HepG2 (cell line): ENCODE results near the gene SLC35A2. TPM values are rescaled to one million over a fixed set of nuclear protein-coding genes. Genes with fewer than 3 reads are reported as not detected.

Source experiments
- CBX5 ChIP-seq: sonication (generic); formaldehyde crosslinking; IDR thresholded peaks from 2 replicates; pipeline ENCODE4 v1.4.0; 2020; ENCODE audit warnings: missing genetic modification reagents, borderline replicate concordance
- HMGA1 ChIP-seq: sonication (generic); formaldehyde crosslinking; conservative IDR thresholded peaks from 2 replicates; pipeline ENCODE4 v1.4.0; 2020; ENCODE audit warnings: missing genetic modification reagents
- MAZ ChIP-seq, 2 experiments: sonication (generic) in 1 of 2; formaldehyde crosslinking in 1 of 2; IDR thresholded peaks; 2 replicates each; pipeline versions ENCODE4 v1.5.0 to v1.6.1; 2012 to 2020; ENCODE audit warnings: low read depth in 2 of 2, mild to moderate bottlenecking in 2 of 2, borderline replicate concordance in 1 of 2, improper control_type of control experiment in 1 of 2, low read length in 1 of 2, missing genetic modification reagents in 1 of 2, moderate library complexity in 1 of 2
- MED8 ChIP-seq: sonication (generic); formaldehyde crosslinking; IDR thresholded peaks from 2 replicates; pipeline ENCODE4 v1.8.1; 2023; ENCODE audit warnings: mild to moderate bottlenecking, missing genetic modification reagents; ENCODE audit not compliant: insufficient replicate concordance
- MEIS1 ChIP-seq: sonication (generic); formaldehyde crosslinking; IDR thresholded peaks from 2 replicates; pipeline ENCODE4 v1.9.0; 2021; ENCODE audit warnings: mild to moderate bottlenecking, missing genetic modification reagents, moderate library complexity, borderline replicate concordance
- MTF2 ChIP-seq: sonication (generic); formaldehyde crosslinking; IDR thresholded peaks from 2 replicates; pipeline ENCODE4 v1.5.0; 2020; ENCODE audit warnings: missing genetic modification reagents, borderline replicate concordance
- RBM22 ChIP-seq: fragments of 200-400 bp; formaldehyde crosslinking; optimal IDR thresholded peaks from 2 replicates; pipeline ENCODE3; 2017; ENCODE audit warnings: mild to moderate bottlenecking, low read length, moderate library complexity
- RFX5 ChIP-seq: IDR thresholded peaks from 2 replicates; pipeline ENCODE4 v1.6.1; 2011; ENCODE audit warnings: low read depth, low read length, improper control_type of control experiment
- TSC22D2 ChIP-seq: sonication (generic); formaldehyde crosslinking; IDR thresholded peaks from 2 replicates; pipeline ENCODE4 v1.5.1; 2020; ENCODE audit warnings: missing genetic modification reagents, mild to moderate bottlenecking, borderline replicate concordance
- ZMAT3 ChIP-seq: sonication (generic); formaldehyde crosslinking; conservative IDR thresholded peaks from 2 replicates; pipeline ENCODE4 v1.7.0; 2021; ENCODE audit warnings: missing genetic modification reagents
- ZNF124 ChIP-seq: sonication (generic); formaldehyde crosslinking; IDR thresholded peaks from 2 replicates; pipeline ENCODE4 v1.4.0; 2020; ENCODE audit warnings: missing genetic modification reagents
- ZNF441 ChIP-seq: sonication (generic); formaldehyde crosslinking; IDR thresholded peaks from 2 replicates; pipeline ENCODE4 v1.7.0; 2021; ENCODE audit warnings: missing genetic modification reagents, borderline replicate concordance
- polyA plus RNA-seq, 8 experiments: library from polyadenylated mRNA; depleted of rRNA in 3 of 8; stranded (reverse) in 7 of 8; unstranded in 1 of 8; fragments of >200 nt; fragmentation: Illumina TruSeq in 4 of 8; extraction: Trizol in 4 of 8; gene quantifications; 2 replicates each; pipeline versions ENCODE4 v1.2.1 to v1.2.3, GENCODE V29; 2011 to 2016; ENCODE audit warnings: low read depth in 4 of 8, missing spikeins in 1 of 8, mixed read lengths in 1 of 8; ENCODE audit not compliant: insufficient read depth in 1 of 8
- total RNA-seq, 5 experiments: library from RNA; depleted of rRNA; stranded (reverse); fragments of >200 nt; fragmentation: Illumina TruSeq; extraction: Trizol; gene quantifications; 2 replicates each; pipeline ENCODE4 v1.2.3, GENCODE V29; 2016; ENCODE audit warnings: low read depth in 1 of 5
- TF ChIP-seq, protein P1 (sequence below): sonication (generic); formaldehyde crosslinking; IDR thresholded peaks from 2 replicates; pipeline ENCODE4 v1.5.1; 2020; ENCODE audit warnings: mild to moderate bottlenecking, missing genetic modification reagents, borderline replicate concordance
- TF ChIP-seq, protein P2 (sequence below): IDR thresholded peaks from 2 replicates; pipeline ENCODE4 v1.6.1; 2016; ENCODE audit warnings: missing compliant biosample characterization, missing genetic modification reagents, borderline replicate concordance
- TF ChIP-seq, protein P3 (sequence below): sonication (generic); formaldehyde crosslinking; IDR thresholded peaks from 2 replicates; pipeline ENCODE4 v1.9.0; 2022; ENCODE audit warnings: low read depth, missing genetic modification reagents
- TF ChIP-seq, protein P4 (sequence below): sonication (generic); formaldehyde crosslinking; conservative IDR thresholded peaks from 2 replicates; pipeline ENCODE4 v1.8.0; 2022; ENCODE audit warnings: missing genetic modification reagents
- TF ChIP-seq, protein P5 (sequence below): IDR thresholded peaks from 2 replicates; pipeline ENCODE4 v1.6.1; 2012; ENCODE audit warnings: low read length, improper control_type of control experiment

The SLC35A2 gene
- total and polyA plus RNA-seq, 2 of the 13 experiments (the other 11 are each of a cell fraction or from before 2014, with no cell fraction given) = 32.1 to 40.8 TPM

DNA sequence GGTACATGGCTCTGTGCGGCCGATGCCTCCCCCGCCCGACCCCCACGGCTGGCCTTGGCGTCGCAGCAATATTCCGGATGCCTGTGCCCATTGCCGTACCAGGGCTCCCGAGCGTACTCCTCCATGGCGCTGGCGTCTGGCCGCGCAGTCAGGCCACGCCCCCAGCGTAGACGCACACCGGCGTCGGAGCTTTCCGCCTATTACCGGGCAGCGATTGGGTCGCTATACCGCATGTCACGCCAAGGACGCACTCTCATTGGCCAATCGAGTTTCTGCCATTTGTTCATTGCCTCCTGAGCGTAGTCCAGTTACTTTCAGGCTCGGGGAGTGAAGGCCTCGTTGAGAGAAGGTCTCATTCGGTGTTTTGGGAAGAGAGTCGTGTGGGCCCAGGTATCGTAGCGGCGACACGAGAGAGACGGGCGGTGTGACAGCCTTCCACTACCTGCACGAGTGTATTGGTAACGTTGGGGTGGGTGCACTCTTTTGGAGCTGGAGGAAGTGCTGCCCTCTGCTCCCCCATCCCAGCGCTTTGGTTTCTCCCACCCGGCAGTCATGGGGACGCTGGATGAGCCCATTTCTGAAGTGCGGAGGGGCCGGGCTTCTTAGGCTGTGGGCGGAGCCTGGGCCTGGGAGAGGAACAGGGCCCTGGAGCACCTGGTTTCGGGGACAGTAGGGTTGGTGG, 13.7 kb downstream of the SLC35A2 start, which contains the start of the genes PQBP1 and TIMM17B (continued):
- TF ChIP-seq RBM22 = no peak
- peak; percentile 45; the same call in 1 of the 2 replicates for TF ChIP-seq ZMAT3 (CRISPR knock-in tag)
- TF ChIP-seq, protein P1, sequence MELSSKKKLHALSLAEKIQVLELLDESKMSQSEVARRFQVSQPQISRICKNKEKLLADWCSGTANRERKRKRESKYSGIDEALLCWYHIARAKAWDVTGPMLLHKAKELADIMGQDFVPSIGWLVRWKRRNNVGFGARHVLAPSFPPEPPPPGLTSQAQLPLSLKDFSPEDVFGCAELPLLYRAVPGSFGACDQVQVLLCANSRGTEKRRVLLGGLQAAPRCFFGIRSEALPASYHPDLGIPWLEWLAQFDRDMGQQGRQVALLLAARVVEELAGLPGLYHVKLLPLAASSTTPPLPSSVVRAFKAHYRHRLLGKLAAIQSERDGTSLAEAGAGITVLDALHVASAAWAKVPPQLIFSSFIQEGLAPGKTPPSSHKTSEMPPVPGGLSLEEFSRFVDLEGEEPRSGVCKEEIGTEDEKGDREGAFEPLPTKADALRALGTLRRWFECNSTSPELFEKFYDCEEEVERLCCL (CRISPR knock-in tag) = no peak
- no peak for TF ChIP-seq CBX5 (CRISPR knock-in tag)
- no peak for TF ChIP-seq ZNF124 (CRISPR knock-in tag)
- TF ChIP-seq, protein P2, sequence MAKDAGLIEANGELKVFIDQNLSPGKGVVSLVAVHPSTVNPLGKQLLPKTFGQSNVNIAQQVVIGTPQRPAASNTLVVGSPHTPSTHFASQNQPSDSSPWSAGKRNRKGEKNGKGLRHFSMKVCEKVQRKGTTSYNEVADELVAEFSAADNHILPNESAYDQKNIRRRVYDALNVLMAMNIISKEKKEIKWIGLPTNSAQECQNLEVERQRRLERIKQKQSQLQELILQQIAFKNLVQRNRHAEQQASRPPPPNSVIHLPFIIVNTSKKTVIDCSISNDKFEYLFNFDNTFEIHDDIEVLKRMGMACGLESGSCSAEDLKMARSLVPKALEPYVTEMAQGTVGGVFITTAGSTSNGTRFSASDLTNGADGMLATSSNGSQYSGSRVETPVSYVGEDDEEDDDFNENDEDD = no peak
- no peak for TF ChIP-seq MEIS1 (CRISPR knock-in tag)
- TF ChIP-seq MED8 (CRISPR knock-in tag) = no peak
- TF ChIP-seq TSC22D2 = no peak
- TF ChIP-seq, protein P3, sequence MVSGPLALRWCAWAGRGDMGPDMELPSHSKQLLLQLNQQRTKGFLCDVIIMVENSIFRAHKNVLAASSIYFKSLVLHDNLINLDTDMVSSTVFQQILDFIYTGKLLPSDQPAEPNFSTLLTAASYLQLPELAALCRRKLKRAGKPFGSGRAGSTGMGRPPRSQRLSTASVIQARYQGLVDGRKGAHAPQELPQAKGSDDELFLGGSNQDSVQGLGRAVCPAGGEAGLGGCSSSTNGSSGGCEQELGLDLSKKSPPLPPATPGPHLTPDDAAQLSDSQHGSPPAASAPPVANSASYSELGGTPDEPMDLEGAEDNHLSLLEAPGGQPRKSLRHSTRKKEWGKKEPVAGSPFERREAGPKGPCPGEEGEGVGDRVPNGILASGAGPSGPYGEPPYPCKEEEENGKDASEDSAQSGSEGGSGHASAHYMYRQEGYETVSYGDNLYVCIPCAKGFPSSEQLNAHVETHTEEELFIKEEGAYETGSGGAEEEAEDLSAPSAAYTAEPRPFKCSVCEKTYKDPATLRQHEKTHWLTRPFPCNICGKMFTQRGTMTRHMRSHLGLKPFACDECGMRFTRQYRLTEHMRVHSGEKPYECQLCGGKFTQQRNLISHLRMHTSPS = no peak
- TF ChIP-seq, protein P4, sequence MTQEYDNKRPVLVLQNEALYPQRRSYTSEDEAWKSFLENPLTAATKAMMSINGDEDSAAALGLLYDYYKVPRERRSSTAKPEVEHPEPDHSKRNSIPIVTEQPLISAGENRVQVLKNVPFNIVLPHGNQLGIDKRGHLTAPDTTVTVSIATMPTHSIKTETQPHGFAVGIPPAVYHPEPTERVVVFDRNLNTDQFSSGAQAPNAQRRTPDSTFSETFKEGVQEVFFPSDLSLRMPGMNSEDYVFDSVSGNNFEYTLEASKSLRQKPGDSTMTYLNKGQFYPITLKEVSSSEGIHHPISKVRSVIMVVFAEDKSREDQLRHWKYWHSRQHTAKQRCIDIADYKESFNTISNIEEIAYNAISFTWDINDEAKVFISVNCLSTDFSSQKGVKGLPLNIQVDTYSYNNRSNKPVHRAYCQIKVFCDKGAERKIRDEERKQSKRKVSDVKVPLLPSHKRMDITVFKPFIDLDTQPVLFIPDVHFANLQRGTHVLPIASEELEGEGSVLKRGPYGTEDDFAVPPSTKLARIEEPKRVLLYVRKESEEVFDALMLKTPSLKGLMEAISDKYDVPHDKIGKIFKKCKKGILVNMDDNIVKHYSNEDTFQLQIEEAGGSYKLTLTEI = no peak
- TF ChIP-seq MAZ (IDR thresholded peaks at IDR 0.05; ENCODE audit: borderline replicate concordance, low read depth, low read length) = no peak
- no peak for TF ChIP-seq MAZ (CRISPR knock-in tag; IDR thresholded peaks at IDR 0.05; ENCODE audit: low read depth)
- TF ChIP-seq, protein P5, sequence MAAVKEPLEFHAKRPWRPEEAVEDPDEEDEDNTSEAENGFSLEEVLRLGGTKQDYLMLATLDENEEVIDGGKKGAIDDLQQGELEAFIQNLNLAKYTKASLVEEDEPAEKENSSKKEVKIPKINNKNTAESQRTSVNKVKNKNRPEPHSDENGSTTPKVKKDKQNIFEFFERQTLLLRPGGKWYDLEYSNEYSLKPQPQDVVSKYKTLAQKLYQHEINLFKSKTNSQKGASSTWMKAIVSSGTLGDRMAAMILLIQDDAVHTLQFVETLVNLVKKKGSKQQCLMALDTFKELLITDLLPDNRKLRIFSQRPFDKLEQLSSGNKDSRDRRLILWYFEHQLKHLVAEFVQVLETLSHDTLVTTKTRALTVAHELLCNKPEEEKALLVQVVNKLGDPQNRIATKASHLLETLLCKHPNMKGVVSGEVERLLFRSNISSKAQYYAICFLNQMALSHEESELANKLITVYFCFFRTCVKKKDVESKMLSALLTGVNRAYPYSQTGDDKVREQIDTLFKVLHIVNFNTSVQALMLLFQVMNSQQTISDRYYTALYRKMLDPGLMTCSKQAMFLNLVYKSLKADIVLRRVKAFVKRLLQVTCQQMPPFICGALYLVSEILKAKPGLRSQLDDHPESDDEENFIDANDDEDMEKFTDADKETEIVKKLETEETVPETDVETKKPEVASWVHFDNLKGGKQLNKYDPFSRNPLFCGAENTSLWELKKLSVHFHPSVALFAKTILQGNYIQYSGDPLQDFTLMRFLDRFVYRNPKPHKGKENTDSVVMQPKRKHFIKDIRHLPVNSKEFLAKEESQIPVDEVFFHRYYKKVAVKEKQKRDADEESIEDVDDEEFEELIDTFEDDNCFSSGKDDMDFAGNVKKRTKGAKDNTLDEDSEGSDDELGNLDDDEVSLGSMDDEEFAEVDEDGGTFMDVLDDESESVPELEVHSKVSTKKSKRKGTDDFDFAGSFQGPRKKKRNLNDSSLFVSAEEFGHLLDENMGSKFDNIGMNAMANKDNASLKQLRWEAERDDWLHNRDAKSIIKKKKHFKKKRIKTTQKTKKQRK = no peak
- no peak for TF ChIP-seq ZNF441 (CRISPR knock-in tag)
- peak; percentile 83 for TF ChIP-seq RFX5
- TF ChIP-seq MTF2 = no peak
- no peak for TF ChIP-seq HMGA1 (CRISPR knock-in tag)
